B cell (primary cell): Measurements from ENCODE around the gene DNAJC9. TPM values are rescaled to one million over a fixed set of nuclear protein-coding genes. Genes with fewer than 3 reads are reported as not detected.

Experiments used
- ATAC-seq: fragments of 200-7000 bp; cut with Tn5 transposase; one replicate; pipeline ENCODE4 v1.10.0; 2021; ENCODE audit warnings: low read depth, mild to moderate bottlenecking, moderate number of reproducible peaks, moderate library complexity
- CTCF ChIA-PET: fragments of 350-600 bp; sonication (Branson Sonifier 250); formaldehyde crosslinking; loops from one replicate; lab custom pipeline; 2021; ENCODE audit warnings: antibody characterized with exemption, inconsistent platforms; lab: Charles Lee
- POLR2A ChIA-PET: fragments of 350-600 bp; sonication (Branson Sonifier 250); formaldehyde crosslinking; loops from one replicate; lab custom pipeline; 2021; ENCODE audit warnings: antibody characterized with exemption; lab: Charles Lee
- DNase-seq: peaks from one replicate; pipeline ENCODE4 v3.0.0; 2013
- H2AFZ ChIP-seq: 2 replicates; pipeline ENCODE4 v1.6.1; 2012; ENCODE audit warnings: mild to moderate bottlenecking, low read depth, low read length; ENCODE audit not compliant: insufficient read depth, poor library complexity, severe bottlenecking
- H3K27ac ChIP-seq, 2 donors: 1 replicate in 1 of 2; 2 replicates in 1 of 2; pipeline ENCODE4 v1.5.1; 2012 to 2013; ENCODE audit warnings: low read length in 2 of 2, mild to moderate bottlenecking in 2 of 2, moderate library complexity in 1 of 2
- H3K27me3 ChIP-seq, 4 experiments: fragments of 200-600 bp in 1 of 4; sonication (generic) in 1 of 4; replicated peaks in 1 of 4; 1 replicate in 2 of 4; 2 replicates in 2 of 4; pipeline versions ENCODE4 v1.6.1 to v1.7.0; 2013 to 2016; ENCODE audit warnings: low read length in 3 of 4, mild to moderate bottlenecking in 2 of 4, mixed read lengths in 1 of 4, moderate library complexity in 1 of 4; ENCODE audit not compliant: insufficient read depth in 4 of 4, control insufficient read depth in 3 of 4; ENCODE audit errors: control extremely low read depth in 1 of 4
- H3K36me3 ChIP-seq, 2 experiments: replicated peaks in 1 of 2; 1 replicate in 1 of 2; 2 replicates in 1 of 2; pipeline versions ENCODE4 v1.6.1 to v1.7.1; 2013; ENCODE audit warnings: low read length in 1 of 2; ENCODE audit not compliant: insufficient read depth in 2 of 2, control insufficient read depth in 1 of 2; ENCODE audit errors: control extremely low read depth in 1 of 2, extremely low read depth in 1 of 2
- H3K4me1 ChIP-seq, 2 donors: fragments of 200-600 bp in 1 of 2; sonication (generic) in 1 of 2; 1 replicate in 1 of 2; 2 replicates in 1 of 2; pipeline versions ENCODE4 v1.5.1 to v1.6.1; 2013 to 2017; ENCODE audit warnings: low read length in 2 of 2; ENCODE audit not compliant: control insufficient read depth in 2 of 2, insufficient read depth in 2 of 2
- H3K4me2 ChIP-seq: replicated peaks from 2 replicates; pipeline ENCODE3; 2012; ENCODE audit warnings: mild to moderate bottlenecking, low read depth, low read length; ENCODE audit not compliant: poor library complexity, severe bottlenecking
- H3K4me3 ChIP-seq, 5 experiments: fragments of 200-600 bp in 1 of 5; sonication (generic) in 1 of 5; 1 replicate in 3 of 5; 2 replicates in 2 of 5; pipeline versions ENCODE4 v1.5.1 to v1.7.0; 2011 to 2016; ENCODE audit warnings: low read length in 4 of 5, mild to moderate bottlenecking in 4 of 5, low read depth in 2 of 5, control low read depth in 1 of 5, moderate library complexity in 1 of 5; ENCODE audit not compliant: insufficient read depth in 1 of 5; ENCODE audit errors: control extremely low read depth in 1 of 5, extremely low read depth in 1 of 5
- H3K79me2 ChIP-seq: fragments of 200-600 bp; sonication (generic); one replicate; pipeline ENCODE4 v1.6.0; 2016; ENCODE audit warnings: low read length; ENCODE audit not compliant: control insufficient read depth, insufficient read depth
- H3K9ac ChIP-seq: fragments of 200-600 bp; sonication (generic); 2 replicates; pipeline ENCODE4 v1.6.1; 2017; ENCODE audit warnings: mild to moderate bottlenecking, low read length, moderate library complexity
- H3K9me3 ChIP-seq, 3 donors: one replicate each; pipeline versions ENCODE4 v1.6.1 to v1.7.1; 2013; ENCODE audit warnings: low read length in 2 of 3; ENCODE audit not compliant: control insufficient read depth in 2 of 3, insufficient read depth in 1 of 3; ENCODE audit errors: control extremely low read depth in 1 of 3
- H4K20me1 ChIP-seq: 2 replicates; pipeline ENCODE4 v1.6.0; 2012; ENCODE audit warnings: mild to moderate bottlenecking, low read length; ENCODE audit not compliant: insufficient read depth, control insufficient read depth, poor library complexity, severe bottlenecking
- H3K27ac Mint-ChIP-seq: one replicate; pipeline ENCODE4 v1.8.0; 2021; ENCODE audit warnings: mixed read lengths
- H3K27me3 Mint-ChIP-seq: one replicate; pipeline ENCODE4 v1.8.0; 2021; ENCODE audit warnings: mixed read lengths
- H3K4me1 Mint-ChIP-seq: one replicate; pipeline ENCODE4 v1.8.0; 2021; ENCODE audit warnings: mixed read lengths
- H3K4me3 Mint-ChIP-seq: one replicate; pipeline ENCODE4 v1.8.0; 2021; ENCODE audit warnings: mixed read lengths
- H3K9me3 Mint-ChIP-seq: one replicate; pipeline ENCODE4 v1.8.0; 2022; ENCODE audit warnings: mixed read lengths; ENCODE audit not compliant: insufficient read depth
- EZH2 ChIP-seq: IDR thresholded peaks from 2 replicates; pipeline ENCODE4 v1.6.1; 2012; ENCODE audit warnings: borderline replicate concordance, low read depth, mild to moderate bottlenecking, moderate library complexity, low read length; ENCODE audit not compliant: insufficient read depth, poor library complexity, severe bottlenecking
- WGBS: methylation state at CpG from one replicate; pipeline ENCODE4 v1.1.5; 2013; ENCODE audit warnings: missing lambda C conversion rate; ENCODE audit not compliant: insufficient coverage; 5-methylcytosine and 5-hydroxymethylcytosine counted together
- intact Hi-C: fragments of 100-400 bp; cut with micrococcal nuclease; formaldehyde crosslinking; loops from one replicate; pipeline ENCODE4 v1.10.0; 2022
- polyA plus RNA-seq: library from polyadenylated mRNA; depleted of rRNA; stranded (reverse); fragments of >200 nt; gene quantifications from 2 replicates; pipeline ENCODE4 v1.2.3, GENCODE V29; 2012
- total RNA-seq, 2 donors: library from RNA; stranded (reverse); fragments of 120-200 nt in 1 of 2; gene quantifications; 1 replicate in 1 of 2; 2 replicates in 1 of 2; pipeline versions ENCODE4 v1.2.3 to v1.2.4, GENCODE V29; 2013 to 2022
- TF ChIP-seq, protein P1 (sequence below): fragments of 200-600 bp; IDR thresholded peaks from one replicate; pipeline ENCODE4 v1.8.0; 2022; ENCODE audit warnings: antibody characterized with exemption, mild to moderate bottlenecking

DNAJC9 gene
- total and polyA plus RNA-seq, 2 donors (not counting 1 experiment from before 2014, with no cell fraction given): 11.8 to 25.6 TPM

DNA sequence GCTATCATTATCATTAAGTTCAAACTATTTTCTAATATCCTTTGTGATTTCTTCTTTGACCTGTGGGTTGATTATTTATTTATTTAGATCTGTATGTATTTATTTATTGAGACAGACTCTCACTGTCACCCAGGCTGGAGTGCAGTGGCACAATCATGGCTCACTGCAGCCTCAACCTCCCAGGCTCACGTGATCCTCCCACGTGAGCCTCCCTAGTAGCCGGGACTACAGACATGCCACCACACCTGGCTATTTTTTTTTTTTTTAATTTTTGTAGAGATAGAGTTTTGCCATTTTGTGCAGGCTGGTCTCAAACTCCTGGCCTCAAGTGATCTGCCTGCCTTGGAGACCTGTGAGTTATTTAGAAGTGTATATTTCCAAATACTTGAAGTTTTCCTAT is 34.0 kb upstream of the DNAJC9 start:
- H3K4me1 Mint-ChIP-seq: peaks cover 3% of the 10 kb centered on the region
- ChIA-PET POLR2A (no interaction called here), CTCF (no interaction called here)
- Histone ChIP-seq H3K27me3 (no peaks in the 10 kb centered on the region), H3K27ac (no peak overlapping the region), H3K4me2 (no peak overlapping the region), H3K79me2 (no peaks in the 10 kb centered on the region), H3K36me3 (no peaks in the 10 kb centered on the region), H3K4me1 (no peaks in the 10 kb centered on the region), H3K4me3 (no peak overlapping the region), H4K20me1 (no peaks in the 10 kb centered on the region), H3K9ac (no peak overlapping the region), H2AFZ (no peak overlapping the region), H3K9me3 (peaks cover 0 to 1% (median 0%) of the 10 kb centered on the region in 3 donors)
- no peak for TF ChIP-seq EZH2
- TF ChIP-seq, protein P1, sequence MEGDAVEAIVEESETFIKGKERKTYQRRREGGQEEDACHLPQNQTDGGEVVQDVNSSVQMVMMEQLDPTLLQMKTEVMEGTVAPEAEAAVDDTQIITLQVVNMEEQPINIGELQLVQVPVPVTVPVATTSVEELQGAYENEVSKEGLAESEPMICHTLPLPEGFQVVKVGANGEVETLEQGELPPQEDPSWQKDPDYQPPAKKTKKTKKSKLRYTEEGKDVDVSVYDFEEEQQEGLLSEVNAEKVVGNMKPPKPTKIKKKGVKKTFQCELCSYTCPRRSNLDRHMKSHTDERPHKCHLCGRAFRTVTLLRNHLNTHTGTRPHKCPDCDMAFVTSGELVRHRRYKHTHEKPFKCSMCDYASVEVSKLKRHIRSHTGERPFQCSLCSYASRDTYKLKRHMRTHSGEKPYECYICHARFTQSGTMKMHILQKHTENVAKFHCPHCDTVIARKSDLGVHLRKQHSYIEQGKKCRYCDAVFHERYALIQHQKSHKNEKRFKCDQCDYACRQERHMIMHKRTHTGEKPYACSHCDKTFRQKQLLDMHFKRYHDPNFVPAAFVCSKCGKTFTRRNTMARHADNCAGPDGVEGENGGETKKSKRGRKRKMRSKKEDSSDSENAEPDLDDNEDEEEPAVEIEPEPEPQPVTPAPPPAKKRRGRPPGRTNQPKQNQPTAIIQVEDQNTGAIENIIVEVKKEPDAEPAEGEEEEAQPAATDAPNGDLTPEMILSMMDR: no peak
- no peak for ATAC-seq
- no peaks in the 10 kb centered on the region for H3K27me3 Mint-ChIP-seq
- H3K27ac Mint-ChIP-seq: no peak overlapping the region
- H3K4me3 Mint-ChIP-seq: no peak overlapping the region
- WGBS: no CpG with 5 or more reads among the region's 3 CpGs
- intact Hi-C loops: no loop called here
- H3K9me3 Mint-ChIP-seq: no peaks in the 10 kb centered on the region
- DNase-seq: no peak

DNA sequence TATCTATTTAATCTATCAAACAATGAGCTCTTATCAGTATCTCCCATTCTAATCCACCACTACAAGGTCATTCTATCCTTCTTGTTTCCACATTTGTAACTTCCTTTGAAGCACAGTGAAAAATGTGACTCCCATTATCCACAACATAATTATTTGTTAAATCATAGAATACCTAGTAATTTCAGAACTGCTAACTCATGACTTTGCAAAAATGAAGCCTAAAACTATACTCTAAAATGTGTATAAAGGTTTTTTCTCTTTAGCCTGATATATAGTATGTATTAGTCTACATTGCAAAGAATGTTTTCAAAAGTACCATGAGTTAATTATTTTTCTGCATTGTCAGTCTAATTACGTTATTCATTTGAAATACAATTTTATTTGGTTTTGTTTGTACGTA is 17.4 kb upstream of the DNAJC9 start:
- intact Hi-C loops: loop anchor here (1.0 kb wide), 1 partner anchor 380 kb away; no protein-coding TSS in a partner anchor
- Histone ChIP-seq H3K36me3 (no peaks in the 10 kb centered on the region), H4K20me1 (no peaks in the 10 kb centered on the region), H3K9ac (no peak overlapping the region), H3K4me2 (no peak overlapping the region), H3K27ac (no peak overlapping the region), H3K4me3 (no peak overlapping the region), H3K4me1 (no peaks in the 10 kb centered on the region), H3K79me2 (no peaks in the 10 kb centered on the region), H3K9me3 (peaks cover 0 to 5% (median 0%) of the 10 kb centered on the region in 3 donors), H2AFZ (no peak overlapping the region), H3K27me3 (no peaks in the 10 kb centered on the region)
- POLR2A ChIA-PET: no interaction called here
- TF ChIP-seq, protein P1: no peak
- no peak for TF ChIP-seq EZH2
- Mint-ChIP-seq H3K27me3 (no peaks in the 10 kb centered on the region), H3K27ac (no peak overlapping the region), H3K4me1 (no peaks in the 10 kb centered on the region), H3K4me3 (no peak overlapping the region), H3K9me3 (no peaks in the 10 kb centered on the region)
- no CpG with 5 or more reads among the region's 2 CpGs for whole genome bisulfite sequencing
- ATAC-seq (no peak), DNase-seq (no peak)
- CTCF ChIA-PET: interaction anchor here (0.7 to 2.3 kb wide), 11 partner anchors 9 to 384 kb away, joined by 3 to 33 read pairs (median 3); partner anchors contain the start of genes MRPS16 and MYOZ1
